Loucy (cell line): Measurements from ENCODE around the gene TRIM33.

ENCODE experiments used
- CTCF ChIP-seq: fragments of 200-600 bp; sonication (generic); conservative IDR thresholded peaks from 2 replicates; pipeline ENCODE4 v1.5.1; 2014; ENCODE audit warnings: mild to moderate bottlenecking, antibody characterized with exemption, low read length
- EZH2phosphoT487 ChIP-seq: fragments of 200-600 bp; IDR thresholded peaks from 2 replicates; pipeline ENCODE4 v1.6.1; 2018; ENCODE audit warnings: antibody characterized with exemption, mild to moderate bottlenecking, moderate library complexity, borderline replicate concordance

- TF ChIP-seq CTCF (no peak), EZH2phosphoT487 (no peak)
These were observed 20.7 kb downstream of the TRIM33 start for GRCh38 chr1:114490274-114490693.
